Keratinocyte (primary cell): ENCODE measurements around the gene DNAJB6. TPM values are rescaled to one million over a fixed set of nuclear protein-coding genes. Genes with fewer than 3 reads are reported as not detected.

Source experiments
- DNase-seq: peaks from one replicate; pipeline ENCODE4 v3.0.0-alpha.2; 2011; ENCODE audit warnings: low read depth, missing footprints, low spot score
- FAIRE-seq: peaks from 2 replicates; lab custom pipeline; 2011; peaks lifted over from hg19 to GRCh38; lab: Jason Lieb, UNC
- H2AFZ ChIP-seq: 2 replicates; pipeline ENCODE4 v1.6.0; 2012; ENCODE audit warnings: low read length, control low read depth, inconsistent platforms; ENCODE audit not compliant: control insufficient read depth
- H3K27ac ChIP-seq: 2 replicates; pipeline ENCODE4 v1.5.1; 2011; ENCODE audit warnings: low read length; ENCODE audit not compliant: control insufficient read depth, insufficient read depth
- H3K27me3 ChIP-seq: 3 replicates; pipeline ENCODE4 v1.6.0; 2011; ENCODE audit warnings: low read length; ENCODE audit not compliant: control insufficient read depth, insufficient read depth; ENCODE audit errors: extremely low read depth
- H3K36me3 ChIP-seq, 2 experiments: 2 replicates in 1 of 2; 3 replicates in 1 of 2; pipeline ENCODE4 v1.5.1; 2011; ENCODE audit warnings: low read length in 2 of 2, mild to moderate bottlenecking in 1 of 2; ENCODE audit not compliant: control insufficient read depth in 2 of 2, insufficient read depth in 2 of 2; ENCODE audit errors: extremely low read depth in 1 of 2
- H3K4me1 ChIP-seq: 3 replicates; pipeline ENCODE4 v1.5.1; 2011; ENCODE audit warnings: low read length; ENCODE audit not compliant: control insufficient read depth, insufficient read depth; ENCODE audit errors: extremely low read depth
- H3K4me2 ChIP-seq: 3 replicates; pipeline ENCODE4 v1.6.0; 2011; ENCODE audit warnings: low read depth, low read length; ENCODE audit not compliant: control insufficient read depth, insufficient read depth; ENCODE audit errors: extremely low read depth
- H3K4me3 ChIP-seq, 3 experiments: fragments of 200-600 bp in 1 of 3; sonication (generic) in 1 of 3; 2 replicates in 2 of 3; 3 replicates in 1 of 3; pipeline ENCODE4 v1.5.1; 2011 to 2016; ENCODE audit warnings: low read length in 3 of 3, mild to moderate bottlenecking in 3 of 3, control low read depth in 2 of 3, inconsistent platforms in 1 of 3, low read depth in 1 of 3, mixed read lengths in 1 of 3, mixed run types in 1 of 3, moderate library complexity in 1 of 3; ENCODE audit not compliant: control insufficient read depth in 2 of 3, insufficient read depth in 2 of 3; ENCODE audit errors: extremely low read depth in 1 of 3
- H3K79me2 ChIP-seq: 2 replicates; pipeline ENCODE4 v1.6.0; 2012; ENCODE audit warnings: low read length; ENCODE audit not compliant: control insufficient read depth, insufficient read depth
- H3K9ac ChIP-seq: 3 replicates; pipeline ENCODE4 v1.6.0; 2011; ENCODE audit warnings: low read length; ENCODE audit not compliant: control insufficient read depth, insufficient read depth; ENCODE audit errors: extremely low read depth
- H3K9me1 ChIP-seq: 3 replicates; pipeline ENCODE4 v1.6.0; 2011; ENCODE audit warnings: low read length; ENCODE audit not compliant: control insufficient read depth, insufficient read depth; ENCODE audit errors: extremely low read depth
- H3K9me3 ChIP-seq: 2 replicates; pipeline ENCODE4 v1.5.1; 2012; ENCODE audit warnings: low read depth, low read length; ENCODE audit not compliant: control insufficient read depth
- H4K20me1 ChIP-seq: 3 replicates; pipeline ENCODE4 v1.6.0; 2011; ENCODE audit warnings: low read length; ENCODE audit not compliant: control insufficient read depth, insufficient read depth; ENCODE audit errors: extremely low read depth
- EZH2 ChIP-seq: IDR thresholded peaks from one replicate; pipeline ENCODE4 v1.6.1; 2012; ENCODE audit warnings: inconsistent platforms, mild to moderate bottlenecking, low read length, moderate library complexity
- dilution Hi-C: fragments of 300-500 bp; cut with MboI; formaldehyde crosslinking; loops from one replicate; pipeline ENCODE4 v1.7.0; 2020; ENCODE audit warnings: low sequenced_read_pairs; ENCODE audit not compliant: extremely low pct_ligation_motif_present
- polyA plus RNA-seq, 5 experiments: library from polyadenylated mRNA; depleted of rRNA in 3 of 5; stranded (reverse) in 3 of 5; stranded (forward) in 1 of 5; unstranded in 1 of 5; fragments of >200 nt; gene quantifications; 1 replicate in 1 of 5; 2 replicates in 3 of 5; 3 replicates in 1 of 5; pipeline versions ENCODE4 v1.2.1 to v1.2.3, GENCODE V29; 2011 to 2012; ENCODE audit warnings: missing spikeins in 2 of 5, low read depth in 1 of 5, low replicate concordance in 1 of 5
- TF ChIP-seq, protein P1 (sequence below), 3 experiments: IDR thresholded peaks in 1 of 3; conservative IDR thresholded peaks in 1 of 3; optimal IDR thresholded peaks in 1 of 3; 2 replicates in 2 of 3; 3 replicates in 1 of 3; pipeline versions ENCODE3 to v1.5.1; 2011; ENCODE audit warnings: low read length in 3 of 3, mild to moderate bottlenecking in 3 of 3, moderate library complexity in 2 of 3, control low read depth in 1 of 3, inconsistent platforms in 1 of 3; ENCODE audit not compliant: insufficient read depth in 2 of 3; ENCODE audit errors: extremely low read depth in 1 of 3

Gene DNAJB6
- polyA plus RNA-seq, 1 donor (not counting 4 experiments of a cell fraction or from before 2014, with no cell fraction given) = 152 TPM

DNA sequence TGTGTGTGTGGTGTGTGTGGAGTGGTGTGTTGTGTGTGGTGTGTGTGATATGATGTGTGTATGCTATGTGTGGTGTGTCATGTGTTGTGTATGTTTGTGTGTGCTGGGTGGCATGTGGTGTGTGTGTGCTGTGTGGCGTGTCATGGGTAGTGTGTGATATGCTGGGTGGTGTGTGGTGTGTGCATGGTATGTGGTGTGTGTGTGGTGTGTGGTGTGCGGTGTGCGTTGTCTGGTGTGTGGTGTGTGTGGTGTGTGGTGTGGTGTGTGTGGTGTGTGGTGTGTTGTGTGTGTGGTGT lies 37.5 kb upstream of the DNAJB6 start:
- Histone ChIP-seq H3K9ac (peak overlapping the region; percentile 48), H3K9me3 (no peaks in the 10 kb centered on the region), H4K20me1 (no peaks in the 10 kb centered on the region), H2AFZ (no peak overlapping the region), H3K79me2 (no peaks in the 10 kb centered on the region), H3K36me3 (no peaks in the 10 kb centered on the region), H3K27me3 (no peaks in the 10 kb centered on the region), H3K4me1 (peaks cover 19% of the 10 kb centered on the region), H3K4me2 (peak overlapping the region; percentile 40), H3K9me1 (no peaks in the 10 kb centered on the region), H3K27ac (peak overlapping the region; percentile 67), H3K4me3 (no peak overlapping the region)
- DNase-seq = no peak
- FAIRE-seq = no peak
- TF ChIP-seq EZH2 = no peak
- TF ChIP-seq, protein P1, sequence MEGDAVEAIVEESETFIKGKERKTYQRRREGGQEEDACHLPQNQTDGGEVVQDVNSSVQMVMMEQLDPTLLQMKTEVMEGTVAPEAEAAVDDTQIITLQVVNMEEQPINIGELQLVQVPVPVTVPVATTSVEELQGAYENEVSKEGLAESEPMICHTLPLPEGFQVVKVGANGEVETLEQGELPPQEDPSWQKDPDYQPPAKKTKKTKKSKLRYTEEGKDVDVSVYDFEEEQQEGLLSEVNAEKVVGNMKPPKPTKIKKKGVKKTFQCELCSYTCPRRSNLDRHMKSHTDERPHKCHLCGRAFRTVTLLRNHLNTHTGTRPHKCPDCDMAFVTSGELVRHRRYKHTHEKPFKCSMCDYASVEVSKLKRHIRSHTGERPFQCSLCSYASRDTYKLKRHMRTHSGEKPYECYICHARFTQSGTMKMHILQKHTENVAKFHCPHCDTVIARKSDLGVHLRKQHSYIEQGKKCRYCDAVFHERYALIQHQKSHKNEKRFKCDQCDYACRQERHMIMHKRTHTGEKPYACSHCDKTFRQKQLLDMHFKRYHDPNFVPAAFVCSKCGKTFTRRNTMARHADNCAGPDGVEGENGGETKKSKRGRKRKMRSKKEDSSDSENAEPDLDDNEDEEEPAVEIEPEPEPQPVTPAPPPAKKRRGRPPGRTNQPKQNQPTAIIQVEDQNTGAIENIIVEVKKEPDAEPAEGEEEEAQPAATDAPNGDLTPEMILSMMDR (optimal IDR thresholded peaks at IDR 0.05 in 1 of 3, IDR thresholded peaks at IDR 0.05 in 1 of 3, conservative IDR thresholded peaks at IDR 0.05 in 1 of 3; ENCODE audit: extremely low read depth in 1 of 3, insufficient read depth in 2 of 3, low read length in 3 of 3) = no peak
- dilution Hi-C loops = no loop called here

DNA sequence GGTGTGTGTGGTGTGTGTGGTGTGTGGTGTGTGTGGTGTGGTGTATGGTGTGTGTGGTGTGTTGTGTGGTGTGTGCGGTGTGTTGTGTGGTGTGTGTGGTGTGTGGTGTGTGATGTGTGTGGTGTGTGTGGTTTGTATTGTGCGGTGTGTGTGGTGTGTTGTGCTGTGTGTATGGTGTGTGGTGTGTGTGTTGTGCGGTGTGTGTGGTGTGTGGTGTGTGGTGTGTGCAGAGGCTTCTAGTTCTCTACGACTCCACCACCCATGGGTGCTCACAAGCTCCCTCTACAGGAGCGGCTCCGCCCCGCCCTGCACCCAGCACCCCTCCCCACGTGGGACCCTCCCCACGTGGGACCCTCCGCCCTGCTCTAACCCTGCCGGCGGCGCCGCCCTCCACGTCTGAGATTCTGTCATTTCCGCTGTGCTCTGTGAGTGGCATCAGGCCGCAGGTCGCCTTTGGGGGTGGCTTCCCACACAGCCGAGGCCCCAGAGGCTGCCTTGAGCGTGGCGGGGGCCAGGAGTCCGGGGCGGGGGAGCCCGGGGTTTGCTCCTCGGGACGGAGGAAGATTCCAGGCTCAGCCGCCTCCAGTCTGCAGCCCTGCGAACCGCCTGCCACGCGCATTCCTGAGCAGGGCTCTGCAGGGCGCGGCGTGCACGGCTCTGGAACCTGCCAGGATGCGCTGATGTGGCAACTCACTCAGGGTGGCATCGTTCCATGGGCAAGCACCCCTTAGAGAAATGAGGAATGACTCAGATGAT lies 37.0 kb upstream of the DNAJB6 start:
- Histone ChIP-seq H3K4me3 (peak overlapping the region in 1 of 3 experiments; percentile 11), H2AFZ (peak overlapping the region; percentile 27), H3K9ac (peak overlapping the region; percentile 48)

More for the DNA sequence above, 37.0 kb upstream of the DNAJB6 start:
- Histone ChIP-seq H3K36me3 (no peaks in the 10 kb centered on the region), H3K9me3 (no peaks in the 10 kb centered on the region), H4K20me1 (no peaks in the 10 kb centered on the region), H3K4me1 (peaks cover 19% of the 10 kb centered on the region), H3K9me1 (no peaks in the 10 kb centered on the region), H3K27ac (peak overlapping the region; percentile 67), H3K27me3 (no peaks in the 10 kb centered on the region), H3K4me2 (peak overlapping the region; percentile 40), H3K79me2 (no peaks in the 10 kb centered on the region)
- no peak for TF ChIP-seq EZH2
- TF ChIP-seq, protein P1 (optimal IDR thresholded peaks at IDR 0.05 in 1 of 3, IDR thresholded peaks at IDR 0.05 in 1 of 3, conservative IDR thresholded peaks at IDR 0.05 in 1 of 3; ENCODE audit: extremely low read depth in 1 of 3, insufficient read depth in 2 of 3, low read length in 3 of 3) = peak in 2 of 3 experiments; percentile 39 to 40
- peak; percentile 69 for DNase-seq
- FAIRE-seq = peak; percentile 5
- dilution Hi-C loops = no loop called here
